HCT116 (cell line): ENCODE data around the gene PLD4.

ENCODE experiments used
- CEBPB ChIP-seq: IDR thresholded peaks from 2 replicates; pipeline ENCODE4 v1.6.1; 2012; ENCODE audit warnings: low read depth
- EZH2 ChIP-seq: fragments of 200-600 bp; sonication (generic); IDR thresholded peaks from 2 replicates; pipeline ENCODE4 v1.6.1; 2017; ENCODE audit warnings: antibody characterized with exemption, mixed run types
- EZH2phosphoT487 ChIP-seq: fragments of 200-600 bp; IDR thresholded peaks from 2 replicates; pipeline ENCODE4 v1.6.1; 2018; ENCODE audit warnings: antibody characterized with exemption, borderline replicate concordance
- FOSL1 ChIP-seq: IDR thresholded peaks from 2 replicates; pipeline ENCODE4 v1.6.1; 2012; ENCODE audit warnings: low read depth
- POLR2A ChIP-seq: IDR thresholded peaks from 2 replicates; pipeline ENCODE4 v1.7.0; 2011; ENCODE audit warnings: borderline replicate concordance; ENCODE audit not compliant: insufficient read depth, insufficient read length; ENCODE audit errors: extremely low read depth
- POLR2AphosphoS5 ChIP-seq: IDR thresholded peaks from 2 replicates; pipeline ENCODE4 v1.6.1; 2011; ENCODE audit warnings: mild to moderate bottlenecking, low read depth, low read length, moderate library complexity
- RAD21 ChIP-seq: IDR thresholded peaks from 2 replicates; pipeline ENCODE4 v1.6.1; 2012; ENCODE audit warnings: low read depth, mild to moderate bottlenecking
- SIN3A ChIP-seq: IDR thresholded peaks from 2 replicates; pipeline ENCODE4 v1.6.1; 2012; ENCODE audit warnings: low read depth
- SP1 ChIP-seq: IDR thresholded peaks from 2 replicates; pipeline ENCODE4 v1.6.1; 2012; ENCODE audit warnings: low read depth
- ZFX ChIP-seq: fragments of 450-650 bp; IDR thresholded peaks from 2 replicates; pipeline ENCODE4 v1.6.1; 2017
- TF ChIP-seq, protein P1 (sequence below), 3 experiments: fragments of 200-600 bp in 1 of 3; sonication (generic) in 1 of 3; IDR thresholded peaks in 2 of 3; conservative IDR thresholded peaks in 1 of 3; 2 replicates each; pipeline ENCODE4 v1.5.1; 2012 to 2017; ENCODE audit warnings: low read depth in 2 of 3, low read length in 2 of 3, antibody characterized with exemption in 1 of 3, borderline replicate concordance in 1 of 3, control low read depth in 1 of 3, mild to moderate bottlenecking in 1 of 3, mixed read lengths in 1 of 3, mixed run types in 1 of 3, moderate library complexity in 1 of 3; ENCODE audit not compliant: insufficient read depth in 1 of 3
- TF ChIP-seq, protein P2 (sequence below): IDR thresholded peaks from 2 replicates; pipeline ENCODE4 v1.6.1; 2012
- TF ChIP-seq, protein P3 (sequence below): IDR thresholded peaks from 2 replicates; pipeline ENCODE4 v1.6.1; 2012
- TF ChIP-seq, protein P4 (sequence below): IDR thresholded peaks from 2 replicates; pipeline ENCODE4 v1.6.1; 2012; ENCODE audit warnings: low read depth

DNA sequence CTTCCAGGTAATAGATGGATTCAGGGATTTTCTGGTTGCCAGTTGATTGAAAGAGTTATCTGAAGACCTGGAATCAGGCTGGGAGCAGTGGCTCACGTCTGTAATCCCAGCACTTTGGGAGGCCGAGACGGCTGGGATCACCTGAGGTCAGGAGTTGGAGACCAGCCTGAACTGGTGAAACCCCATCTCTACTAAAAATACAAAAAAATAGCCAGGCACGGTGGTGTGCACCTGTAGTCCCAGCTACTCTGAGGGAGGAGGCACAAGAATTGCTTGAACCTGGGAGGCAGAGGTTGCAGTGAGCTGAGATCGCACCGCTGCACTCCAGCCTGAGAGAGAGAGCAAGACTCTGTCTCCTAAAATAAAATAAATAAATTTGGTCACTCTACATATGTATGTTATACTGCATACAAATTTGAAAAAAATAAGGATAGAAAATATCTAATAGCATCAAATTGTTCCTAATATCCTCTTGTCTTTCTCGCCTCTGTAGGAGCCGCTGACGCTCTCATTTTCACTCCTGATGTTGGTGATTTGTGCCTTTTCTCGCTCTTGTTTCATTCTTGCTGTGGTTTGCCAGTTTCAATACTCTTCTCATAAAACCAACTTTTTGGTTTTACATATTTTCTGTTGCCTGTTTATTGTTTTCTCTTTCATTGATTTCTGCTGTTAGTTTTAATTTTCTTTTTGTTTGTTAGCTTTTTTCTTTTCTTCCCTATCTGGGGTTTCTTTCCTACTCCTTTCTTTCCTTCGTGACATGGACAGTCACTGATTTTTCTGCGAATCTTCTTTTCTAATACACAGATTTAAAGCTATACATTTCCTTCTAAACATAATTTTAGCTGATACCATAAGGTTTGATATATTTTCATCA, 23.8 kb upstream of the PLD4 start:
- TF ChIP-seq, protein P1, sequence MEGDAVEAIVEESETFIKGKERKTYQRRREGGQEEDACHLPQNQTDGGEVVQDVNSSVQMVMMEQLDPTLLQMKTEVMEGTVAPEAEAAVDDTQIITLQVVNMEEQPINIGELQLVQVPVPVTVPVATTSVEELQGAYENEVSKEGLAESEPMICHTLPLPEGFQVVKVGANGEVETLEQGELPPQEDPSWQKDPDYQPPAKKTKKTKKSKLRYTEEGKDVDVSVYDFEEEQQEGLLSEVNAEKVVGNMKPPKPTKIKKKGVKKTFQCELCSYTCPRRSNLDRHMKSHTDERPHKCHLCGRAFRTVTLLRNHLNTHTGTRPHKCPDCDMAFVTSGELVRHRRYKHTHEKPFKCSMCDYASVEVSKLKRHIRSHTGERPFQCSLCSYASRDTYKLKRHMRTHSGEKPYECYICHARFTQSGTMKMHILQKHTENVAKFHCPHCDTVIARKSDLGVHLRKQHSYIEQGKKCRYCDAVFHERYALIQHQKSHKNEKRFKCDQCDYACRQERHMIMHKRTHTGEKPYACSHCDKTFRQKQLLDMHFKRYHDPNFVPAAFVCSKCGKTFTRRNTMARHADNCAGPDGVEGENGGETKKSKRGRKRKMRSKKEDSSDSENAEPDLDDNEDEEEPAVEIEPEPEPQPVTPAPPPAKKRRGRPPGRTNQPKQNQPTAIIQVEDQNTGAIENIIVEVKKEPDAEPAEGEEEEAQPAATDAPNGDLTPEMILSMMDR (IDR thresholded peaks at IDR 0.05 in 2 of 3, conservative IDR thresholded peaks at IDR 0.05 in 1 of 3; ENCODE audit: borderline replicate concordance in 1 of 3, insufficient read depth in 1 of 3, low read depth in 2 of 3, low read length in 2 of 3): no peak
- no peak for TF ChIP-seq EZH2
- TF ChIP-seq, protein P2, sequence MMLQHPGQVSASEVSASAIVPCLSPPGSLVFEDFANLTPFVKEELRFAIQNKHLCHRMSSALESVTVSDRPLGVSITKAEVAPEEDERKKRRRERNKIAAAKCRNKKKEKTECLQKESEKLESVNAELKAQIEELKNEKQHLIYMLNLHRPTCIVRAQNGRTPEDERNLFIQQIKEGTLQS: no peak
- TF ChIP-seq POLR2A: no peak
- TF ChIP-seq, protein P3, sequence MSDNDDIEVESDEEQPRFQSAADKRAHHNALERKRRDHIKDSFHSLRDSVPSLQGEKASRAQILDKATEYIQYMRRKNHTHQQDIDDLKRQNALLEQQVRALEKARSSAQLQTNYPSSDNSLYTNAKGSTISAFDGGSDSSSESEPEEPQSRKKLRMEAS: no peak
- TF ChIP-seq POLR2AphosphoS5: no peak
- TF ChIP-seq RAD21: no peak
- no peak for TF ChIP-seq CEBPB
- no peak for TF ChIP-seq ZFX
- TF ChIP-seq FOSL1: no peak
- no peak for TF ChIP-seq SIN3A
- TF ChIP-seq SP1: no peak
- no peak for TF ChIP-seq EZH2phosphoT487
- TF ChIP-seq, protein P4, sequence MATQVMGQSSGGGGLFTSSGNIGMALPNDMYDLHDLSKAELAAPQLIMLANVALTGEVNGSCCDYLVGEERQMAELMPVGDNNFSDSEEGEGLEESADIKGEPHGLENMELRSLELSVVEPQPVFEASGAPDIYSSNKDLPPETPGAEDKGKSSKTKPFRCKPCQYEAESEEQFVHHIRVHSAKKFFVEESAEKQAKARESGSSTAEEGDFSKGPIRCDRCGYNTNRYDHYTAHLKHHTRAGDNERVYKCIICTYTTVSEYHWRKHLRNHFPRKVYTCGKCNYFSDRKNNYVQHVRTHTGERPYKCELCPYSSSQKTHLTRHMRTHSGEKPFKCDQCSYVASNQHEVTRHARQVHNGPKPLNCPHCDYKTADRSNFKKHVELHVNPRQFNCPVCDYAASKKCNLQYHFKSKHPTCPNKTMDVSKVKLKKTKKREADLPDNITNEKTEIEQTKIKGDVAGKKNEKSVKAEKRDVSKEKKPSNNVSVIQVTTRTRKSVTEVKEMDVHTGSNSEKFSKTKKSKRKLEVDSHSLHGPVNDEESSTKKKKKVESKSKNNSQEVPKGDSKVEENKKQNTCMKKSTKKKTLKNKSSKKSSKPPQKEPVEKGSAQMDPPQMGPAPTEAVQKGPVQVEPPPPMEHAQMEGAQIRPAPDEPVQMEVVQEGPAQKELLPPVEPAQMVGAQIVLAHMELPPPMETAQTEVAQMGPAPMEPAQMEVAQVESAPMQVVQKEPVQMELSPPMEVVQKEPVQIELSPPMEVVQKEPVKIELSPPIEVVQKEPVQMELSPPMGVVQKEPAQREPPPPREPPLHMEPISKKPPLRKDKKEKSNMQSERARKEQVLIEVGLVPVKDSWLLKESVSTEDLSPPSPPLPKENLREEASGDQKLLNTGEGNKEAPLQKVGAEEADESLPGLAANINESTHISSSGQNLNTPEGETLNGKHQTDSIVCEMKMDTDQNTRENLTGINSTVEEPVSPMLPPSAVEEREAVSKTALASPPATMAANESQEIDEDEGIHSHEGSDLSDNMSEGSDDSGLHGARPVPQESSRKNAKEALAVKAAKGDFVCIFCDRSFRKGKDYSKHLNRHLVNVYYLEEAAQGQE: no peak
